GM12892 (cell line): ENCODE results near the gene RAB11A.

Experiments
- POLR2A ChIP-seq: IDR thresholded peaks from 2 replicates; pipeline ENCODE4 v1.6.1; 2011; ENCODE audit warnings: low read depth, low read length, control low read depth
- POLR2AphosphoS5 ChIP-seq: IDR thresholded peaks from 2 replicates; pipeline ENCODE4 v1.6.1; 2011; ENCODE audit warnings: low read depth, low read length, control low read depth

DNA sequence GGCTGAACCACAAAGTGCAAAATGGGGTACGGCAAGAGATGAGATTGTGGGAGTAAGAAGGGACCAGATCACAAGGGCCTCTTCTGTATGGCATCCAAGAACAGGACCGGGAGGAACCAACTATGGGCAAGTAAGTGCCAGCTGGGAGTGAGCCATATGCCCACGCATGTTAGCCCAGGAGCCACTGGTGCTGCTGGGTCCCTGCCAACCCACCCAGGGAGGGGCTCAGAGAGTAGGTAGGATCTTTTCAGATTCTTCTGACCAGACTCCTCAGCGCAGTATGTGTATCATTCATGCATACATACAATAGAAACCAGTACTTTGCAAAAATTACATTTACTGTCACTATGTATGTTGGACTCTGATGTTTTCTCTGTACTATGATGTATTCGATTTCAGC, 54.0 kb downstream of the RAB11A start:
- no peak for TF ChIP-seq POLR2A
- no peak for TF ChIP-seq POLR2AphosphoS5
